SK-N-DZ (cell line): ENCODE measurements around the gene HOXC10.

ENCODE experiments used
- DNase-seq: peaks from one replicate; pipeline ENCODE4 v3.0.0-alpha.2; 2015; ENCODE audit warnings: low spot score

The HOXC10 gene

GRCh38 chr12:53991077-53991460, 6.1 kb downstream of the HOXC10 start:
- DNase-seq = no peak

- no peak for DNase-seq
Observed at GRCh38 chr12:53992377-53992889, 7.5 kb downstream of the HOXC10 start.

- DNase-seq = no peak
Observed at GRCh38 chr12:53993162-53994008, 8.4 kb downstream of the HOXC10 start.

- no peak for DNase-seq
Observed at GRCh38 chr12:53994009-53994263, 9.0 kb downstream of the HOXC10 start.

- no peak for DNase-seq
Observed at GRCh38 chr12:53994264-53995001, 9.5 kb downstream of the HOXC10 start.

GRCh38 chr12:53995002-53995377, 10.0 kb downstream of the HOXC10 start:
- no peak for DNase-seq

- no peak for DNase-seq
Observed at GRCh38 chr12:53995378-53996239, 10.7 kb downstream of the HOXC10 start.

- DNase-seq = no peak
Observed at GRCh38 chr12:53996240-53997203, 11.6 kb downstream of the HOXC10 start.

GRCh38 chr12:53997204-53998109, 12.5 kb downstream of the HOXC10 start:
- no peak for DNase-seq

GRCh38 chr12:53998110-53998899, 13.4 kb downstream of the HOXC10 start:
- DNase-seq = no peak

- DNase-seq = no peak
Observed at GRCh38 chr12:53998900-53999236, 13.9 kb downstream of the HOXC10 start.

GRCh38 chr12:53999559-54000115, 14.7 kb downstream of the HOXC10 start:
- DNase-seq = peak; percentile 51

GRCh38 chr12:54000116-54001114, 15.5 kb downstream of the HOXC10 start, which contains the start of gene HOXC9:
TSS of gene HOXC9 (plus strand) at chr12:54000161. CDS start at chr12:54000189, 28 bp downstream.
- DNase-seq = no peak

- no peak for DNase-seq
Observed at GRCh38 chr12:54001283-54002187, 16.6 kb downstream of the HOXC10 start.

- DNase-seq = no peak
Observed at GRCh38 chr12:54002278-54002914, 17.4 kb downstream of the HOXC10 start.

- DNase-seq = no peak
Observed at GRCh38 chr12:54002915-54003389, 18.0 kb downstream of the HOXC10 start.
